Keratinocyte (primary cell): ENCODE data around the gene KRTAP3-1. TPM values are rescaled to one million over a fixed set of nuclear protein-coding genes. Genes with fewer than 3 reads are reported as not detected.

Experiments
- DNase-seq: peaks from one replicate; pipeline ENCODE4 v3.0.0-alpha.2; 2011; ENCODE audit warnings: low read depth, missing footprints, low spot score
- FAIRE-seq: peaks from 2 replicates; lab custom pipeline; 2011; peaks lifted over from hg19 to GRCh38; lab: Jason Lieb, UNC
- H2AFZ ChIP-seq: 2 replicates; pipeline ENCODE4 v1.6.0; 2012; ENCODE audit warnings: low read length, control low read depth, inconsistent platforms; ENCODE audit not compliant: control insufficient read depth
- H3K27ac ChIP-seq: 2 replicates; pipeline ENCODE4 v1.5.1; 2011; ENCODE audit warnings: low read length; ENCODE audit not compliant: control insufficient read depth, insufficient read depth
- H3K27me3 ChIP-seq: 3 replicates; pipeline ENCODE4 v1.6.0; 2011; ENCODE audit warnings: low read length; ENCODE audit not compliant: control insufficient read depth, insufficient read depth; ENCODE audit errors: extremely low read depth
- H3K36me3 ChIP-seq, 2 experiments: 2 replicates in 1 of 2; 3 replicates in 1 of 2; pipeline ENCODE4 v1.5.1; 2011; ENCODE audit warnings: low read length in 2 of 2, mild to moderate bottlenecking in 1 of 2; ENCODE audit not compliant: control insufficient read depth in 2 of 2, insufficient read depth in 2 of 2; ENCODE audit errors: extremely low read depth in 1 of 2
- H3K4me1 ChIP-seq: 3 replicates; pipeline ENCODE4 v1.5.1; 2011; ENCODE audit warnings: low read length; ENCODE audit not compliant: control insufficient read depth, insufficient read depth; ENCODE audit errors: extremely low read depth
- H3K4me2 ChIP-seq: 3 replicates; pipeline ENCODE4 v1.6.0; 2011; ENCODE audit warnings: low read depth, low read length; ENCODE audit not compliant: control insufficient read depth, insufficient read depth; ENCODE audit errors: extremely low read depth
- H3K4me3 ChIP-seq, 3 experiments: fragments of 200-600 bp in 1 of 3; sonication (generic) in 1 of 3; 2 replicates in 2 of 3; 3 replicates in 1 of 3; pipeline ENCODE4 v1.5.1; 2011 to 2016; ENCODE audit warnings: low read length in 3 of 3, mild to moderate bottlenecking in 3 of 3, control low read depth in 2 of 3, inconsistent platforms in 1 of 3, low read depth in 1 of 3, mixed read lengths in 1 of 3, mixed run types in 1 of 3, moderate library complexity in 1 of 3; ENCODE audit not compliant: control insufficient read depth in 2 of 3, insufficient read depth in 2 of 3; ENCODE audit errors: extremely low read depth in 1 of 3
- H3K79me2 ChIP-seq: 2 replicates; pipeline ENCODE4 v1.6.0; 2012; ENCODE audit warnings: low read length; ENCODE audit not compliant: control insufficient read depth, insufficient read depth
- H3K9ac ChIP-seq: 3 replicates; pipeline ENCODE4 v1.6.0; 2011; ENCODE audit warnings: low read length; ENCODE audit not compliant: control insufficient read depth, insufficient read depth; ENCODE audit errors: extremely low read depth
- H3K9me1 ChIP-seq: 3 replicates; pipeline ENCODE4 v1.6.0; 2011; ENCODE audit warnings: low read length; ENCODE audit not compliant: control insufficient read depth, insufficient read depth; ENCODE audit errors: extremely low read depth
- H3K9me3 ChIP-seq: 2 replicates; pipeline ENCODE4 v1.5.1; 2012; ENCODE audit warnings: low read depth, low read length; ENCODE audit not compliant: control insufficient read depth
- H4K20me1 ChIP-seq: 3 replicates; pipeline ENCODE4 v1.6.0; 2011; ENCODE audit warnings: low read length; ENCODE audit not compliant: control insufficient read depth, insufficient read depth; ENCODE audit errors: extremely low read depth
- CTCF ChIP-seq, 3 experiments: IDR thresholded peaks in 1 of 3; conservative IDR thresholded peaks in 1 of 3; optimal IDR thresholded peaks in 1 of 3; 2 replicates in 2 of 3; 3 replicates in 1 of 3; pipeline versions ENCODE3 to v1.5.1; 2011; ENCODE audit warnings: low read length in 3 of 3, mild to moderate bottlenecking in 3 of 3, moderate library complexity in 2 of 3, control low read depth in 1 of 3, inconsistent platforms in 1 of 3; ENCODE audit not compliant: insufficient read depth in 2 of 3; ENCODE audit errors: extremely low read depth in 1 of 3
- EZH2 ChIP-seq: IDR thresholded peaks from one replicate; pipeline ENCODE4 v1.6.1; 2012; ENCODE audit warnings: inconsistent platforms, mild to moderate bottlenecking, low read length, moderate library complexity
- dilution Hi-C: fragments of 300-500 bp; cut with MboI; formaldehyde crosslinking; loops from one replicate; pipeline ENCODE4 v1.7.0; 2020; ENCODE audit warnings: low sequenced_read_pairs; ENCODE audit not compliant: extremely low pct_ligation_motif_present
- polyA plus RNA-seq, 5 experiments: library from polyadenylated mRNA; depleted of rRNA in 3 of 5; stranded (reverse) in 3 of 5; stranded (forward) in 1 of 5; unstranded in 1 of 5; fragments of >200 nt; gene quantifications; 1 replicate in 1 of 5; 2 replicates in 3 of 5; 3 replicates in 1 of 5; pipeline versions ENCODE4 v1.2.1 to v1.2.3, GENCODE V29; 2011 to 2012; ENCODE audit warnings: missing spikeins in 2 of 5, low read depth in 1 of 5, low replicate concordance in 1 of 5

KRTAP3-1 gene
- polyA plus RNA-seq, 1 donor (not counting 4 experiments of a cell fraction or from before 2014, with no cell fraction given), result not detected

- no peak overlapping the region for H3K9ac ChIP-seq
- H3K9me3 ChIP-seq, result no peaks in the 10 kb centered on the region
- no peaks in the 10 kb centered on the region for H3K36me3 ChIP-seq
- H3K27me3 ChIP-seq, result no peaks in the 10 kb centered on the region
- H3K4me2 ChIP-seq, result no peak overlapping the region
- no peak overlapping the region for H3K4me3 ChIP-seq
- no peak overlapping the region for H2AFZ ChIP-seq
- no peaks in the 10 kb centered on the region for H4K20me1 ChIP-seq
- FAIRE-seq (no peak), DNase-seq (no peak)
- no peaks in the 10 kb centered on the region for H3K79me2 ChIP-seq
- no peak overlapping the region for H3K27ac ChIP-seq
- no peaks in the 10 kb centered on the region for H3K9me1 ChIP-seq
- no peak for TF ChIP-seq CTCF (optimal IDR thresholded peaks at IDR 0.05 in 1 of 3, IDR thresholded peaks at IDR 0.05 in 1 of 3, conservative IDR thresholded peaks at IDR 0.05 in 1 of 3; ENCODE audit: extremely low read depth in 1 of 3, insufficient read depth in 2 of 3, low read length in 3 of 3)
- TF ChIP-seq EZH2, result no peak
- peaks cover 3% of the 10 kb centered on the region for H3K4me1 ChIP-seq
- dilution Hi-C loops, result no loop called here
Measured at GRCh38 chr17:41054025-41054424, 45.1 kb upstream of the KRTAP3-1 start.

- dilution Hi-C loops, result no loop called here
- no peaks in the 10 kb centered on the region for H3K36me3 ChIP-seq
- no peak overlapping the region for H2AFZ ChIP-seq
- no peak overlapping the region for H3K9ac ChIP-seq
- H3K27ac ChIP-seq, result no peak overlapping the region
- H3K4me2 ChIP-seq, result no peak overlapping the region
- no peaks in the 10 kb centered on the region for H3K27me3 ChIP-seq
- H3K9me3 ChIP-seq, result no peaks in the 10 kb centered on the region
- peaks cover 13% of the 10 kb centered on the region for H3K4me1 ChIP-seq
- TF ChIP-seq EZH2, result no peak
- TF ChIP-seq CTCF (optimal IDR thresholded peaks at IDR 0.05 in 1 of 3, IDR thresholded peaks at IDR 0.05 in 1 of 3, conservative IDR thresholded peaks at IDR 0.05 in 1 of 3; ENCODE audit: extremely low read depth in 1 of 3, insufficient read depth in 2 of 3, low read length in 3 of 3), result no peak
- no peaks in the 10 kb centered on the region for H4K20me1 ChIP-seq
- H3K4me3 ChIP-seq, result no peak overlapping the region
- no peak for FAIRE-seq
- no peaks in the 10 kb centered on the region for H3K9me1 ChIP-seq
- no peak for DNase-seq
- H3K79me2 ChIP-seq, result no peaks in the 10 kb centered on the region
Measured at GRCh38 chr17:41052566-41052965, 43.6 kb upstream of the KRTAP3-1 start.
